HepG2 (cell line): ENCODE data around the gene CSNK1D. TPM values are rescaled to one million over a fixed set of nuclear protein-coding genes. Genes with fewer than 3 reads are reported as not detected.

Source experiments
- ATAC-seq: fragments of 200-7000 bp; cut with Tn5 transposase; 3 replicates; pipeline ENCODE4 v1.9.1; 2020; ENCODE audit warnings: mild to moderate bottlenecking, moderate library complexity
- BruUV-seq: library from RNA; stranded (reverse); fragments of 400-500 nt; replicated peaks from 2 replicates; lab custom pipeline; 2021; lab: Mats Ljungman, UMichigan
- CTCF ChIA-PET: fragments of 300-600 bp; formaldehyde crosslinking; extraction: SDS; loops from one replicate; lab custom pipeline; 2021; ENCODE audit warnings: low total read pairs, inconsistent platforms, low intra/inter-chr PET ratio; lab: Yijun Ruan, JAX
- POLR2A ChIA-PET: fragments of 350-600 bp; sonication (Branson Sonifier 250); formaldehyde crosslinking; loops from one replicate; lab custom pipeline; 2020; ENCODE audit warnings: antibody characterized with exemption, inconsistent platforms; lab: Yijun Ruan, JAX
- DNase-seq: peaks from one replicate; pipeline ENCODE4 v3.0.0-alpha.2; 2015; ENCODE audit warnings: low spot score
- FAIRE-seq: peaks from 3 replicates; lab custom pipeline; 2011; peaks lifted over from hg19 to GRCh38; lab: Jason Lieb, UNC
- H2AFZ ChIP-seq: one replicate; pipeline ENCODE4 v1.6.1; 2011; ENCODE audit warnings: low read length, inconsistent platforms
- H3K27ac ChIP-seq: fragments of 300-600 bp; 3 replicates; pipeline ENCODE4 v1.8.0; 2011; ENCODE audit warnings: mixed run types, mild to moderate bottlenecking, mixed read lengths, low read length, inconsistent platforms; ENCODE audit not compliant: insufficient read depth; ENCODE audit errors: extremely low read length
- H3K27me3 ChIP-seq, 2 experiments: fragments of 200-600 bp in 1 of 2; 2 replicates in 1 of 2; 3 replicates in 1 of 2; pipeline versions ENCODE4 v1.6.0 to v1.8.0; 2011; ENCODE audit warnings: low read length in 2 of 2, mild to moderate bottlenecking in 2 of 2, moderate library complexity in 2 of 2, inconsistent platforms in 1 of 2; ENCODE audit not compliant: insufficient read depth in 2 of 2, control insufficient read depth in 1 of 2
- H3K36me3 ChIP-seq, 2 experiments: fragments of 200-600 bp in 1 of 2; replicated peaks in 1 of 2; 2 replicates in 1 of 2; 3 replicates in 1 of 2; pipeline versions ENCODE4 v1.5.1 to v1.8.0; 2011; ENCODE audit warnings: low read length in 2 of 2, inconsistent platforms in 1 of 2; ENCODE audit not compliant: insufficient read depth in 2 of 2, control insufficient read depth in 1 of 2
- H3K4me1 ChIP-seq: 2 replicates; pipeline ENCODE4 v1.5.1; 2012; ENCODE audit warnings: low read length, inconsistent platforms; ENCODE audit not compliant: insufficient read depth
- H3K4me2 ChIP-seq: 2 replicates; pipeline ENCODE4 v1.6.0; 2011; ENCODE audit warnings: low read depth, low read length, inconsistent platforms
- H3K4me3 ChIP-seq, 3 experiments: fragments of 200-600 bp in 1 of 3; sonication (generic), shearing (Covaris generic) in 1 of 3; replicated peaks in 1 of 3; 2 replicates each; pipeline ENCODE4 v1.5.1; 2011 to 2016; ENCODE audit warnings: low read length in 3 of 3, inconsistent platforms in 2 of 3, low read depth in 2 of 3, mild to moderate bottlenecking in 2 of 3, control low read depth in 1 of 3, mixed read lengths in 1 of 3; ENCODE audit not compliant: insufficient read depth in 1 of 3
- H3K79me2 ChIP-seq: one replicate; pipeline ENCODE4 v1.6.1; 2011; ENCODE audit warnings: low read length, inconsistent platforms; ENCODE audit not compliant: insufficient read depth
- H3K9ac ChIP-seq: 2 replicates; pipeline ENCODE4 v1.6.0; 2011; ENCODE audit warnings: mild to moderate bottlenecking, low read depth, low read length, inconsistent platforms; ENCODE audit not compliant: insufficient read depth
- H3K9me3 ChIP-seq: 2 replicates; pipeline ENCODE4 v1.5.1; 2012; ENCODE audit warnings: mild to moderate bottlenecking, low read length
- H4K20me1 ChIP-seq: 2 replicates; pipeline ENCODE4 v1.6.0; 2011; ENCODE audit warnings: inconsistent platforms, mild to moderate bottlenecking, low read length, moderate library complexity; ENCODE audit not compliant: insufficient read depth
- AHR ChIP-seq: IDR thresholded peaks from 2 replicates; pipeline ENCODE4 v1.6.1; 2018; ENCODE audit warnings: missing genetic modification reagents, missing compliant biosample characterization
- ARNT ChIP-seq: fragments of 450-650 bp; IDR thresholded peaks from 2 replicates; pipeline ENCODE4 v1.6.1; 2017
- E2F2 ChIP-seq: sonication (generic); formaldehyde crosslinking; IDR thresholded peaks from 2 replicates; pipeline ENCODE4 v1.4.0; 2020; ENCODE audit warnings: missing genetic modification reagents, borderline replicate concordance
- KDM3A ChIP-seq: IDR thresholded peaks from 2 replicates; pipeline ENCODE4 v1.6.1; 2018; ENCODE audit warnings: low read depth, missing compliant biosample characterization
- KLF6 ChIP-seq: IDR thresholded peaks from 2 replicates; pipeline ENCODE4 v1.8.0; 2016; ENCODE audit warnings: missing biosample characterization, missing genetic modification reagents
- PCBP2 ChIP-seq: fragments of 200-400 bp; formaldehyde crosslinking; optimal IDR thresholded peaks from 2 replicates; pipeline ENCODE3; 2018; ENCODE audit warnings: low read length, low read depth; ENCODE audit not compliant: poor library complexity, severe bottlenecking
- SP2 ChIP-seq: sonication (generic); formaldehyde crosslinking; IDR thresholded peaks from 2 replicates; pipeline ENCODE4 v1.5.1; 2020; ENCODE audit warnings: mild to moderate bottlenecking, missing genetic modification reagents
- ZFX ChIP-seq: sonication (generic); formaldehyde crosslinking; IDR thresholded peaks from 2 replicates; pipeline ENCODE4 v1.4.0; 2020; ENCODE audit warnings: mild to moderate bottlenecking, low read depth, missing genetic modification reagents, moderate library complexity
- ZGPAT ChIP-seq: IDR thresholded peaks from 2 replicates; pipeline ENCODE4 v1.6.1; 2016; ENCODE audit warnings: mild to moderate bottlenecking
- ZNF136 ChIP-seq: sonication (generic); formaldehyde crosslinking; IDR thresholded peaks from 2 replicates; pipeline ENCODE4 v1.8.1; 2022; ENCODE audit warnings: low read depth, mild to moderate bottlenecking, moderate library complexity, missing genetic modification reagents
- ZNF275 ChIP-seq: sonication (generic); formaldehyde crosslinking; IDR thresholded peaks from 2 replicates; pipeline ENCODE4 v1.8.0; 2022; ENCODE audit warnings: missing genetic modification reagents, mild to moderate bottlenecking, inconsistent platforms, borderline replicate concordance
- ZNF605 ChIP-seq: sonication (generic); formaldehyde crosslinking; IDR thresholded peaks from 2 replicates; pipeline ENCODE4 v1.8.0; 2022; ENCODE audit warnings: mild to moderate bottlenecking, missing genetic modification reagents
- ZNF672 ChIP-seq: sonication (generic); formaldehyde crosslinking; IDR thresholded peaks from 2 replicates; pipeline ENCODE4 v1.8.1; 2022; ENCODE audit warnings: missing genetic modification reagents
- ZNF747 ChIP-seq: sonication (generic); formaldehyde crosslinking; IDR thresholded peaks from 2 replicates; pipeline ENCODE4 v1.8.1; 2023; ENCODE audit warnings: missing genetic modification reagents, mild to moderate bottlenecking, borderline replicate concordance
- WGBS: methylation state at CpG from one replicate; pipeline ENCODE4 v1.1.6; 2017; ENCODE audit warnings: low lambda C conversion rate; 5-methylcytosine and 5-hydroxymethylcytosine counted together
- in situ Hi-C: cut with HindIII; loops from 2 replicates; pipeline ENCODE4 v1.10.0; 2017; ENCODE audit warnings: low pct_unique_long_range_greater_than_20kb; ENCODE audit not compliant: extremely low pct_ligation_motif_present
- intact Hi-C: fragments of 100-400 bp; cut with micrococcal nuclease; formaldehyde crosslinking; loops from one replicate; pipeline ENCODE4 v1.10.0; 2022; ENCODE audit not compliant: unreplicated experiment
- polyA plus RNA-seq, 8 experiments: library from polyadenylated mRNA; depleted of rRNA in 3 of 8; stranded (reverse) in 7 of 8; unstranded in 1 of 8; fragments of >200 nt; fragmentation: Illumina TruSeq in 4 of 8; extraction: Trizol in 4 of 8; gene quantifications; 2 replicates each; pipeline versions ENCODE4 v1.2.1 to v1.2.3, GENCODE V29; 2011 to 2016; ENCODE audit warnings: low read depth in 4 of 8, missing spikeins in 1 of 8, mixed read lengths in 1 of 8; ENCODE audit not compliant: insufficient read depth in 1 of 8
- total RNA-seq, 5 experiments: library from RNA; depleted of rRNA; stranded (reverse); fragments of >200 nt; fragmentation: Illumina TruSeq; extraction: Trizol; gene quantifications; 2 replicates each; pipeline ENCODE4 v1.2.3, GENCODE V29; 2016; ENCODE audit warnings: low read depth in 1 of 5

Gene CSNK1D
- total and polyA plus RNA-seq, 2 of the 13 experiments (the other 11 are each of a cell fraction or from before 2014, with no cell fraction given): 31.5 to 128 TPM

- FAIRE-seq (no peak), DNase-seq (no peak), ATAC-seq (peak; percentile 7)
- Histone ChIP-seq H3K36me3 (no peaks in the 10 kb centered on the region), H3K9ac (peak overlapping the region; percentile 71), H3K4me2 (peak overlapping the region; percentile 99), H3K27ac (no peak overlapping the region), H4K20me1 (no peaks in the 10 kb centered on the region), H3K79me2 (no peaks in the 10 kb centered on the region), H2AFZ (no peak overlapping the region), H3K27me3 (no peaks in the 10 kb centered on the region), H3K4me1 (peaks cover 100% of the 10 kb centered on the region), H3K9me3 (no peaks in the 10 kb centered on the region), H3K4me3 (peak overlapping the region; percentile 52 to 78 (median 56))
- POLR2A ChIA-PET: interaction anchor here (0.8 to 12.8 kb wide), 19 partner anchors 9 to 205 kb away, joined by 3 to 270 read pairs (median 9); partner anchors contain the start of genes CD7, CSNK1D, SECTM1 and SLC16A3
- in situ Hi-C loops: no loop called here
- CTCF ChIA-PET: interaction anchor here (2.7 kb wide), 1 partner anchor 23 kb away, joined by 26 read pairs; no protein-coding TSS in a partner anchor
- 17% methylated on average over 20 of the region's 27 CpGs for WGBS
- no TSS peak for BruUV-seq
- intact Hi-C loops: loop anchor here (5.0 kb wide), 1 partner anchor 41 kb away; no protein-coding TSS in a partner anchor
- TF ChIP-seq ZFX (CRISPR knock-in tag) (0 out of 2 replicates have a peak, but pooled peaks have one; percentile 50), KDM3A (CRISPR knock-in tag) (peak; percentile 23; the same call in 1 of the 2 replicates), ZNF136 (CRISPR knock-in tag) (0 out of 2 replicates have a peak, but pooled peaks have one; percentile 11), ZNF747 (no peak), ZNF605 (CRISPR knock-in tag) (peak; percentile 5; the same call in 1 of the 2 replicates), PCBP2 (no peak), KLF6 (CRISPR knock-in tag) (no peak), ZNF672 (CRISPR knock-in tag) (no peak), ZGPAT (no peak), ARNT (no peak), ZNF275 (0 out of 2 replicates have a peak, but pooled peaks have one; percentile 4), E2F2 (CRISPR knock-in tag) (0 out of 2 replicates have a peak, but pooled peaks have one; percentile 60), AHR (no peak), SP2 (CRISPR knock-in tag) (no peak)
Measured at GRCh38 chr17:82298538-82299421, 25.3 kb upstream of the CSNK1D start.
